GM10266 (cell line): Measurements from ENCODE around the gene RAMACL.
"Not testable (repeated sequence)": the region's sequence is repeated elsewhere in the genome, so short reads cannot be mapped to it uniquely, and the experiment has no call there.

Experiments
- DNase-seq: peaks from one replicate; pipeline ENCODE4 v3.0.0; 2012; ENCODE audit errors: extremely low spot score
- CTCF ChIP-seq: IDR thresholded peaks from 2 replicates; pipeline ENCODE4 v1.5.1; 2012; ENCODE audit warnings: mild to moderate bottlenecking, low read depth; ENCODE audit not compliant: control insufficient read depth, insufficient read depth; ENCODE audit errors: missing control alignments

The RAMACL gene

GRCh38 chr6:166589337-166589731 lies 2.9 kb upstream of the RAMACL start:
- TF ChIP-seq CTCF, result no peak
- peak; percentile 29 for DNase-seq

- DNase-seq, result peak; percentile 53
- no peak for TF ChIP-seq CTCF
These were observed 2.3 kb upstream of the RAMACL start for GRCh38 chr6:166588691-166589336.

- peak; percentile 72 for DNase-seq
- TF ChIP-seq CTCF, result no peak
These were observed 1.3 kb upstream of the RAMACL start for GRCh38 chr6:166587631-166588413.

- TF ChIP-seq CTCF, result no peak
- no peak for DNase-seq
These were observed 1.5 kb downstream of the RAMACL start for GRCh38 chr6:166584853-166585429.

GRCh38 chr6:166584155-166584554 lies 2.3 kb downstream of the RAMACL start:
- TF ChIP-seq CTCF, result no peak
- no peak for DNase-seq

GRCh38 chr6:166583230-166583965 lies 3.1 kb downstream of the RAMACL start:
- DNase-seq, result no peak
- no peak for TF ChIP-seq CTCF

- no peak for DNase-seq
- no peak for TF ChIP-seq CTCF
These were observed 4.2 kb downstream of the RAMACL start for GRCh38 chr6:166582258-166582657.

GRCh38 chr6:166581801-166582200 lies 4.7 kb downstream of the RAMACL start:
- DNase-seq, result not testable (repeated sequence)
